Astrocyte (in vitro differentiated cells and primary cell): ENCODE results near the gene GLS. TPM values are rescaled to one million over a fixed set of nuclear protein-coding genes. Genes with fewer than 3 reads are reported as not detected.

Experiments
- DNase-seq: peaks from one replicate; pipeline ENCODE4 v3.0.0-alpha.2; 2010; ENCODE audit warnings: low read depth
- FAIRE-seq: peaks from 2 replicates; lab custom pipeline; 2011; peaks lifted over from hg19 to GRCh38; lab: Jason Lieb, UNC
- H2AFZ ChIP-seq: 2 replicates; pipeline ENCODE4 v1.6.0; 2012; ENCODE audit warnings: low read depth, low read length, inconsistent platforms
- H3K27ac ChIP-seq: 2 replicates; pipeline ENCODE4 v1.5.1; 2011; ENCODE audit warnings: low read depth, low read length, inconsistent platforms
- H3K27me3 ChIP-seq: 2 replicates; pipeline ENCODE4 v1.6.0; 2011; ENCODE audit warnings: low read length, inconsistent platforms; ENCODE audit not compliant: insufficient read depth
- H3K36me3 ChIP-seq: 2 replicates; pipeline ENCODE4 v1.5.1; 2011; ENCODE audit warnings: low read length, inconsistent platforms; ENCODE audit not compliant: insufficient read depth
- H3K4me1 ChIP-seq: 2 replicates; pipeline ENCODE4 v1.5.1; 2011; ENCODE audit warnings: low read length, inconsistent platforms; ENCODE audit not compliant: insufficient read depth
- H3K4me2 ChIP-seq: 2 replicates; pipeline ENCODE4 v1.6.0; 2012; ENCODE audit warnings: low read length, inconsistent platforms
- H3K4me3 ChIP-seq: 2 replicates; pipeline ENCODE4 v1.5.1; 2011; ENCODE audit warnings: low read depth, mild to moderate bottlenecking, low read length, inconsistent platforms; ENCODE audit not compliant: insufficient read depth
- H3K79me2 ChIP-seq: 2 replicates; pipeline ENCODE4 v1.6.0; 2012; ENCODE audit warnings: mild to moderate bottlenecking, low read length, inconsistent platforms; ENCODE audit not compliant: insufficient read depth
- H3K9ac ChIP-seq: 2 replicates; pipeline ENCODE4 v1.6.0; 2012; ENCODE audit warnings: mild to moderate bottlenecking, low read length, inconsistent platforms
- H3K9me3 ChIP-seq: 2 replicates; pipeline ENCODE4 v1.5.1; 2012; ENCODE audit warnings: low read depth, mild to moderate bottlenecking, low read length, inconsistent platforms; ENCODE audit not compliant: insufficient read depth
- H4K20me1 ChIP-seq: 2 replicates; pipeline ENCODE4 v1.6.0; 2012; ENCODE audit warnings: low read length, inconsistent platforms; ENCODE audit not compliant: insufficient read depth
- H3K27ac Mint-ChIP-seq: one replicate; pipeline ENCODE4 v1.8.0; 2021; ENCODE audit warnings: mild to moderate bottlenecking, mixed read lengths; ENCODE audit not compliant: unreplicated experiment
- H3K27me3 Mint-ChIP-seq: one replicate; pipeline ENCODE4 v1.8.0; 2021; ENCODE audit warnings: low read depth, mixed read lengths; ENCODE audit not compliant: unreplicated experiment
- H3K36me3 Mint-ChIP-seq: one replicate; pipeline ENCODE4 v1.8.0; 2021; ENCODE audit warnings: low read depth, mixed read lengths; ENCODE audit not compliant: unreplicated experiment
- H3K4me1 Mint-ChIP-seq: one replicate; pipeline ENCODE4 v1.8.0; 2021; ENCODE audit warnings: low read depth, mixed read lengths; ENCODE audit not compliant: unreplicated experiment
- H3K4me3 Mint-ChIP-seq: one replicate; pipeline ENCODE4 v1.8.0; 2021; ENCODE audit warnings: mild to moderate bottlenecking, moderate library complexity, mixed read lengths; ENCODE audit not compliant: unreplicated experiment
- H3K9me3 Mint-ChIP-seq: one replicate; pipeline ENCODE4 v1.8.0; 2021; ENCODE audit warnings: mild to moderate bottlenecking, mixed read lengths; ENCODE audit not compliant: unreplicated experiment
- EZH2 ChIP-seq: IDR thresholded peaks from 2 replicates; pipeline ENCODE4 v1.6.1; 2012; ENCODE audit warnings: mild to moderate bottlenecking, low read length, inconsistent platforms; ENCODE audit not compliant: insufficient read depth
- total RNA-seq: library from RNA; stranded (reverse); gene quantifications from 2 replicates; pipeline ENCODE4 v1.2.1, GENCODE V29; 2021
- TF ChIP-seq, protein P1 (sequence below): IDR thresholded peaks from 2 replicates; pipeline ENCODE4 v1.5.1; 2011; ENCODE audit warnings: low read depth, mild to moderate bottlenecking, inconsistent platforms, low read length, moderate library complexity; ENCODE audit not compliant: insufficient read depth

Gene GLS
- total RNA-seq, 1 donor from 2014 or later: 189 TPM

DNA sequence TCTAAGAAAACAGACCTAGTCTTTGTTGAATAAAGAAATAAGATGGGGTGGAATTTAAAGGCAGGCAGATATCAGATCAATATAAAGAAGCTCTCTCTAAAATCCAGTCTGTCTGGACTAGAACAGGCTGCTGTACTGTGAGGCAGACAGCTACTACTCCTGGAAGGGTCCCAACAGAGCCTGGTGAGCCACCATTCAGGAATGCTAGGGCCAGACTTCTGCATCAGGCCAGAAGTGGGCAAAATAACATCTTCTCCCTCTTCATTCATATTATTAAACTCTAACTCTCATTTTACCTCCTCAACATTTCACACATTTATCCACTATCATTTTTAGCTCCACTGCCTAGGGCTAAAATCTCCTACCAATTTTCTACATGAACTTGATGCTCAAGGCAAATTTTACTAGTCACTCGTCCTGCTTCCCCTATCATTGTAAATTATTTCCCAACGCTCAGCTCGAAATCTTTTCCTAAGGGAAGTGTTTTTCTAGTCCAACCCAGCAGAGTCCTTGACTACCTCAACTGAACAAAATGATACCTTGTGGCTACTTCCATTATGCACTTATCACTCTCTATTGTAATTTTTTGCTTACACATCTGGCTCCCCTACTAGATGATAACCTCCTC, 45.2 kb upstream of the GLS start:
- no peak overlapping the region for H3K4me3 Mint-ChIP-seq
- peak overlapping the region; percentile 75 for H3K4me2 ChIP-seq
- no peaks in the 10 kb centered on the region for H4K20me1 ChIP-seq
- no peaks in the 10 kb centered on the region for H3K79me2 ChIP-seq
- no peaks in the 10 kb centered on the region for H3K27me3 Mint-ChIP-seq
- H3K27ac Mint-ChIP-seq: peak overlapping the region; percentile 94
- TF ChIP-seq, protein P1, sequence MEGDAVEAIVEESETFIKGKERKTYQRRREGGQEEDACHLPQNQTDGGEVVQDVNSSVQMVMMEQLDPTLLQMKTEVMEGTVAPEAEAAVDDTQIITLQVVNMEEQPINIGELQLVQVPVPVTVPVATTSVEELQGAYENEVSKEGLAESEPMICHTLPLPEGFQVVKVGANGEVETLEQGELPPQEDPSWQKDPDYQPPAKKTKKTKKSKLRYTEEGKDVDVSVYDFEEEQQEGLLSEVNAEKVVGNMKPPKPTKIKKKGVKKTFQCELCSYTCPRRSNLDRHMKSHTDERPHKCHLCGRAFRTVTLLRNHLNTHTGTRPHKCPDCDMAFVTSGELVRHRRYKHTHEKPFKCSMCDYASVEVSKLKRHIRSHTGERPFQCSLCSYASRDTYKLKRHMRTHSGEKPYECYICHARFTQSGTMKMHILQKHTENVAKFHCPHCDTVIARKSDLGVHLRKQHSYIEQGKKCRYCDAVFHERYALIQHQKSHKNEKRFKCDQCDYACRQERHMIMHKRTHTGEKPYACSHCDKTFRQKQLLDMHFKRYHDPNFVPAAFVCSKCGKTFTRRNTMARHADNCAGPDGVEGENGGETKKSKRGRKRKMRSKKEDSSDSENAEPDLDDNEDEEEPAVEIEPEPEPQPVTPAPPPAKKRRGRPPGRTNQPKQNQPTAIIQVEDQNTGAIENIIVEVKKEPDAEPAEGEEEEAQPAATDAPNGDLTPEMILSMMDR: no peak
- TF ChIP-seq EZH2: no peak
- no peaks in the 10 kb centered on the region for H3K36me3 ChIP-seq
- H3K4me3 ChIP-seq: no peak overlapping the region
- H3K36me3 Mint-ChIP-seq: no peaks in the 10 kb centered on the region
- peaks cover 61% of the 10 kb centered on the region for H3K4me1 Mint-ChIP-seq
- FAIRE-seq (peak; percentile 98), DNase-seq (peak; percentile 86)
- no peak overlapping the region for H3K9ac ChIP-seq
- H3K9me3 ChIP-seq: no peaks in the 10 kb centered on the region
- H3K27me3 ChIP-seq: no peaks in the 10 kb centered on the region
- H3K4me1 ChIP-seq: peaks cover 40% of the 10 kb centered on the region
- peak overlapping the region; percentile 52 for H3K27ac ChIP-seq
- no peak overlapping the region for H2AFZ ChIP-seq
- H3K9me3 Mint-ChIP-seq: no peaks in the 10 kb centered on the region

DNA sequence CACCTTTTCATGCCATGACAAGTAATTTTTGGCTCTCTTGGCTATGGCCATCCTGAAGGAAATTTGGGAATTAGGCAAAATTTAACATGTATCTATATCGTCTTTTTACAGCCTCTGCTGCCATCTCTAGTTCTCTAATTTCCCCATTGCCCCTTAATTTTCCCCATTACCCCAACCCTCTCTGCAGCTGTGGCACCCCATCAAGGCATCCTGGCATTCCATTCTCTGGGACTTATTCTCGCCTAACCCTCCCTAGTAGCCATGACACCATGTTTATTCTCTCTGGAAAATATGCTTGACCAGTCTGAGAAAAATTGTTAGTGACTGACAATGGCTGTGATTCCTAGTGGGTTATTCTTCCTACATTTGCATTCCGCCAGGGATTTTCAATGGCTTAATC, 43.9 kb upstream of the GLS start:
- H3K79me2 ChIP-seq: no peaks in the 10 kb centered on the region
- no peak overlapping the region for H3K4me3 ChIP-seq
- Mint-ChIP-seq H3K36me3 (no peaks in the 10 kb centered on the region), H3K27ac (peak overlapping the region; percentile 96), H3K4me1 (peaks cover 71% of the 10 kb centered on the region), H3K4me3 (no peak overlapping the region), H3K9me3 (no peaks in the 10 kb centered on the region), H3K27me3 (no peaks in the 10 kb centered on the region)
- no peaks in the 10 kb centered on the region for H3K27me3 ChIP-seq
- H3K36me3 ChIP-seq: no peaks in the 10 kb centered on the region
- peaks cover 40% of the 10 kb centered on the region for H3K4me1 ChIP-seq
- no peak overlapping the region for H3K9ac ChIP-seq
- H2AFZ ChIP-seq: no peak overlapping the region
- no peaks in the 10 kb centered on the region for H3K9me3 ChIP-seq
- no peak overlapping the region for H3K4me2 ChIP-seq
- FAIRE-seq: no peak
- no peaks in the 10 kb centered on the region for H4K20me1 ChIP-seq
- no peak for DNase-seq
- H3K27ac ChIP-seq: peak overlapping the region; percentile 67
- TF ChIP-seq, protein P1: no peak
- no peak for TF ChIP-seq EZH2

DNA sequence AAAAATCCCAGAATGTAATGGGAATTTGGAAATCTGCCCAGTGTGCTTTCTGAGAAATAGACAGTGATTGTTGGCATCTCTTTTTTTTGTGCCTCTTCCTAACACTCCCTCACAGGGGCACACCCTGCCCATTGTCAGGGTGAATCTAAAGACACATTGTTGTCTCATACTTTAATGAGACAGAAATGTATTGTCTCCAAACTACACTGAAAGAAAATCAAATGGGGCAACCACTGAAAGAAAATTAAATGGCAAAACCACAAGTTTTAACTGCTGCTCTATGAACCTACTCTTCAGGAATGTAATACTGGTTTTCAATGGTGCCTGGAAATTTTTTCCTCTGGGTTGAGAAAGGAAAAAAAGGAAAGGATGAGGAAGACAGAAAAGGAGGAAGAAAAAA, 43.2 kb upstream of the GLS start:
- FAIRE-seq (peak; percentile 74), DNase-seq (peak; percentile 72)
- H3K27ac ChIP-seq: peak overlapping the region; percentile 67
- H3K27me3 Mint-ChIP-seq: no peaks in the 10 kb centered on the region
- H3K27ac Mint-ChIP-seq: peak overlapping the region; percentile 96
- no peaks in the 10 kb centered on the region for H3K27me3 ChIP-seq
- H3K9me3 Mint-ChIP-seq: no peaks in the 10 kb centered on the region
- H3K9ac ChIP-seq: no peak overlapping the region
- no peaks in the 10 kb centered on the region for H4K20me1 ChIP-seq
- H3K79me2 ChIP-seq: no peaks in the 10 kb centered on the region
- no peak overlapping the region for H3K4me3 Mint-ChIP-seq
- H3K4me2 ChIP-seq: peak overlapping the region; percentile 72
- H3K4me1 ChIP-seq: peaks cover 40% of the 10 kb centered on the region
- no peak overlapping the region for H3K4me3 ChIP-seq
- H3K4me1 Mint-ChIP-seq: peaks cover 77% of the 10 kb centered on the region
- no peaks in the 10 kb centered on the region for H3K36me3 ChIP-seq
- H3K9me3 ChIP-seq: no peaks in the 10 kb centered on the region
- no peaks in the 10 kb centered on the region for H3K36me3 Mint-ChIP-seq
- no peak overlapping the region for H2AFZ ChIP-seq
- TF ChIP-seq, protein P1: no peak
- TF ChIP-seq EZH2: no peak
